Gastroesophageal sphincter (tissue), 3 donors: ENCODE results near the gene CCDC14.

Experiments used
- CTCF ChIP-seq, 4 experiments: fragments of 200-600 bp in 2 of 4; fragments of 450-650 bp in 2 of 4; sonication (generic) in 1 of 4; IDR thresholded peaks; one replicate each; pipeline ENCODE4 v1.5.1; 2017 to 2019; ENCODE audit warnings: antibody characterized with exemption in 4 of 4, mild to moderate bottlenecking in 2 of 4, moderate library complexity in 2 of 4
- POLR2A ChIP-seq, 2 donors: fragments of 450-650 bp; IDR thresholded peaks; one replicate each; pipeline ENCODE4 v1.6.1; 2017; ENCODE audit warnings: antibody characterized with exemption in 2 of 2, mild to moderate bottlenecking in 2 of 2, moderate library complexity in 1 of 2

GRCh38 chr3:123880998-123881561, 79.9 kb downstream of the CCDC14 start:
- TF ChIP-seq CTCF (IDR thresholded peaks at IDR 0.05), result peak in 1 of 4 experiments; percentile 18
- TF ChIP-seq POLR2A (IDR thresholded peaks at IDR 0.05), result no peak
